HG03460 (cell line): ENCODE results near the gene PCDHB15.
"Not testable (repeated sequence)": the region's sequence is repeated elsewhere in the genome, so short reads cannot be mapped to it uniquely, and the experiment has no call there.

ENCODE experiments used
- ATAC-seq: cut with Tn5 transposase; IDR thresholded peaks from one replicate; pipeline ENCODE4 v1.9.1; 2021; ENCODE audit not compliant: unreplicated experiment

PCDHB15 gene

GRCh38 chr5:141245250-141245717 lies at the start of gene PCDHB15:
Gene PCDHB15, plus strand, starts transcription at chr5:141245395. Its CDS starts 184 bp downstream, at chr5:141245579.
- ATAC-seq = no peak

DNA sequence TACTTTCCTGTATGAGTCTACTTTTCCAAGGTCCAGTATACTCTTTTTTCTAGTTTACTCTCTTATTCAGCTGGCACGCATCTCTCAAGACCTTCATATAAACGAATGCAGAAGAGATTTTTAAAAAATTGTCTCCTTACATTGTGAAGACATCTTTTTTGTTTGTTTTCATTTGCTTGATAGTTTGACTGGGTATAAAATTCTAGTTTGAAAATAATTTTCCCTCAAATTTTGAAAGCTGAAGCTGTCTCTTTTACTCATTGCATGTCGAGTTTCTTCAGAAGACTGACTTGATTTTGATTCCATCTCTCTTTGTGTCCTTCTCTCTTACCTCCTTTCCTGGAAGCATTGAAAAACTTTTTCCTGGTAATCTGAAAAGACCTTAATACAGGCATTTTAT lies 48.8 kb upstream of the PCDHB15 start:
- no peak for ATAC-seq

DNA sequence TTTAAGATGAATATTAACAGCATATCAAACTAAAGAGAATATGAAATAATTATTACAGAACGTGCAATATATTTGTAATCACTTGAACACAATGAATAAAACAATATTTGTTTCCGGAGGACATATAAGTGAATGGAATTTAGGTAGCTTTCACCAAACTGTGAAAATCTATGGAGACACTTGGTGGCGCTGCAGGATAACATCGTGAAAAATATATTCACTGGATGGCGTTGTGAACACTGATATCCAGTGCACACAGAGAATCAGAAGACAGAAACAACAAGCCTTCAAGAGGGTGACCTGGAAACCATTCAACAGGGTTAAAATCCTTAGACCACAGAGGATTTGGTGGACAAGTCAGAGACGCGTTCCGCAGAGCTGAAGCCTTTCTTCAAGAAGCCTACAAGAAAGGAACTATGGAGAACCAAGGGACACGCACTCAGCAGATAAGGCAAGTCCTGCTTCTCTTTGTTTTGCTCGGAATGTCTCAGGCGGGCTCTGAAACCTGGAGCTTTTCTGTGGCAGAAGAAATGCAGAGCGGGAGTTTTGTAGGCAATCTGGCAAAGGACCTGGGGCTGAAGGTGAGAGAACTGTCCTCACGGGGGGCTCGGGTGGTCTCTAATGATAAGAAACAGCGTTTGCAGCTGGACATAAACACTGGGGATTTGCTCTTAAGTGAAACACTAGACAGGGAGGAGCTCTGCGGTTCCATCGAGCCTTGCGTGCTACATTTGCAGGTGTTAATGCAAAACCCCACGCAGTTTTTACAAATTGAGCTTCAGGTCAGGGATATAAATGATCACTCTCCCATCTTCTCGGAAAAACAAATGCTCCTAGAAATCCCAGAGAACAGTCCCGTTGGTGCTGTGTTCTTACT lies 45.6 kb upstream of the PCDHB15 start, which contains the start of gene PCDHB11:
PCDHB11 (plus strand) TSS at position 269 of the 877 bp plus-strand sequence; CDS start at position 417, 148 bp downstream.
- no peak for ATAC-seq

- ATAC-seq = not testable (repeated sequence)
These were observed 44.1 kb upstream of the PCDHB15 start for GRCh38 chr5:141201126-141201525.

- ATAC-seq = not testable (repeated sequence)
These were observed 43.5 kb upstream of the PCDHB15 start for GRCh38 chr5:141201646-141202045.

DNA sequence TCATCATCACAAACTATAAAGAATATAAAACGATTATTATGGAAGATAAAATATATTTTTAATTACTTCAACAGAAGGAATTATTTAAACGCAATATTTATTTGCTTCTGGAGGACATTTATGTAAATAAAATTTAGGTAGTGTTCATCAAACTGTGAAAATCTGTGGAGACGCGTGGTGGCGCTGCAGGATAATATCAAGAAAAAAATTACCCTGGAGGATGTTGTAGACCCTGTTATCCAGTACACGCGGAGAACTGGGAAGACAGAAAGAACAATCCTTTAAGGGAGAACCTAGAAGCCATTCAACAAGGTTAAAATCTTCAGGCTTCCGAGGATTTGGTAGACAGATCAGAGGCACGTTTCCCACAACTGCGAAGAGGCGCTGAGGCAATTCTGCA lies 36.7 kb upstream of the PCDHB15 start, which contains the start of gene PCDHB12:
PCDHB12 (plus strand) TSS at position 242 of the 400 bp plus-strand sequence. CDS start 189 bp downstream, outside the sequence.
- ATAC-seq = no peak

GRCh38 chr5:141210281-141210680 lies 34.9 kb upstream of the PCDHB15 start:
- ATAC-seq = not testable (repeated sequence)

DNA sequence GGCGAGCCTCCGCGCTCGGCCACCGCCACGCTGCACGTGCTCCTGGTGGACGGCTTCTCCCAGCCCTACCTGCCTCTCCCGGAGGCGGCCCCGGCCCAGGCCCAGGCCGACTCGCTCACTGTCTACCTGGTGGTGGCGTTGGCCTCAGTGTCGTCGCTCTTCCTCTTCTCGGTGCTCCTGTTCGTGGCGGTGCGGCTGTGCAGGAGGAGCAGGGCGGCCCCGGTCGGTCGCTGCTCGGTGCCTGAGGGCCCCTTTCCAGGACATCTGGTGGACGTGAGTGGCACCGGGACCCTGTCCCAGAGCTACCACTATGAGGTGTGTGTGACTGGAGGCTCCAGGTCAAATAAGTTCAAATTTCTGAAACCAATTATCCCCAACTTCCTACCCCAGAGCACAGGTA lies 34.3 kb upstream of the PCDHB15 start:
- ATAC-seq = not testable (repeated sequence)

- not testable (repeated sequence) for ATAC-seq
These were observed 31.4 kb upstream of the PCDHB15 start, which contains the start of gene PCDHB13 for GRCh38 chr5:141213656-141214339. Gene PCDHB13, plus strand, starts transcription at chr5:141213919. Its CDS starts 205 bp downstream, at chr5:141214124.

- ATAC-seq = not testable (repeated sequence)
These were observed 30.6 kb upstream of the PCDHB15 start for GRCh38 chr5:141214583-141214982.

DNA sequence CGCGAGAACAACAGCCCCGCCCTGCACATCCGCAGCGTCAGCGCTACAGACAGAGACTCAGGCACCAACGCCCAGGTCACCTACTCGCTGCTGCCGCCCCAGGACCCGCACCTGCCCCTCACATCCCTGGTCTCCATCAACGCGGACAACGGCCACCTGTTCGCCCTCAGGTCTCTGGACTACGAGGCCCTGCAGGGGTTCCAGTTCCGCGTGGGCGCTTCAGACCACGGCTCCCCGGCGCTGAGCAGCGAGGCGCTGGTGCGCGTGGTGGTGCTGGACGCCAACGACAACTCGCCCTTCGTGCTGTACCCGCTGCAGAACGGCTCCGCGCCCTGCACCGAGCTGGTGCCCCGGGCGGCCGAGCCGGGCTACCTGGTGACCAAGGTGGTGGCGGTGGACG lies 29.7 kb upstream of the PCDHB15 start:
- not testable (repeated sequence) for ATAC-seq

DNA sequence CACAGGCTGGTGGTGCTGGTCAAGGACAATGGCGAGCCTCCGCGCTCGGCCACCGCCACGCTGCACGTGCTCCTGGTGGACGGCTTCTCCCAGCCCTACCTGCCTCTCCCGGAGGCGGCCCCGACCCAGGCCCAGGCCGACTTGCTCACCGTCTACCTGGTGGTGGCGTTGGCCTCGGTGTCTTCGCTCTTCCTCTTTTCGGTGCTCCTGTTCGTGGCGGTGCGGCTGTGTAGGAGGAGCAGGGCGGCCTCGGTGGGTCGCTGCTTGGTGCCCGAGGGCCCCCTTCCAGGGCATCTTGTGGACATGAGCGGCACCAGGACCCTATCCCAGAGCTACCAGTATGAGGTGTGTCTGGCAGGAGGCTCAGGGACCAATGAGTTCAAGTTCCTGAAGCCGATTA lies 29.2 kb upstream of the PCDHB15 start:
- ATAC-seq = not testable (repeated sequence)

DNA sequence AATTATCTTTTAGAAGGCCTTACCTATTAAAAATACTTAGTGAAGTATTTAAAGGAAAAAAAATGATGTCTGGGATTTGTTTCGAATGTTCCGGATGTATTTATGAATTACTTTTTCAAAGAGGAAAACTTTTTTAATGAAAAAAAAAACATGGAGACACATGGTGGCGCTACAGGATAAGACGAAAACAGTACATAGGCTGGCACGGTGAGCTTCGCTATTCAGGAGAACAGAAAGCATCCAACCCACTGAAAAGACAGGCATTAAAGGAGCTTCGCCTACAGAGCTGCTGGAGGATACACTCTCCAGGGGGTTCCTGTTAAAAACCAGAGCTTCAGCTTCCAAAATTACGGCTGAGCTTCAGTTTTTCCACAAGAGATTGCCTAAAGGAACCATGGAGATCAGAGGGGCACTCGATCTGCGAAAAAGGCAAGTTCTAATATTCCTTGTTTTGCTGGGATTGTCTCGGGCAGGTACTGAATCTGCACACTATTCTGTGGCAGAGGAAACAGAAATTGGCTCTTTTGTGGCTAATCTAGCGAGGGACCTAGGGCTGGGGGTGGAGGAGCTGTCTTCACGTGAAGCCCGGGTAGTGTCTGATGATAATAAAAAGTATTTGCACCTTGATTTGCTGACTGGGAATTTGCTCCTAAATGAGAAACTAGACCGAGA lies 21.9 kb upstream of the PCDHB15 start, which contains the start of gene PCDHB14:
PCDHB14 (plus strand) TSS at position 232 of the 672 bp plus-strand sequence; CDS start at position 395, 163 bp downstream.
- ATAC-seq = no peak

DNA sequence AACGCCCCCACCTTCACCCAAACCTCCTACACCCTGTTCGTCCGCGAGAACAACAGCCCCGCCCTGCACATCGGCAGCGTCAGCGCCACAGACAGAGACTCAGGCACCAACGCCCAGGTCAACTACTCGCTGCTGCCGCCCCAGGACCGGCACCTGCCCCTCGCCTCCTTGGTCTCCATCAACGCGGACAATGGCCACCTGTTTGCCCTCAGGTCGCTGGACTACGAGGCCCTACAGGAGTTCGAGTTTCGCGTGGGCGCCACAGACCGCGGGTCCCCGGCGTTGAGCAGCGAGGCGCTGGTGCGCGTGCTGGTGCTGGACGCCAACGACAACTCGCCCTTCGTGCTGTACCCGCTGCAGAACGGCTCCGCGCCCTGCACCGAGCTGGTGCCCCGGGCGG lies 20.4 kb upstream of the PCDHB15 start:
- not testable (repeated sequence) for ATAC-seq

GRCh38 chr5:141225421-141225820 lies 19.8 kb upstream of the PCDHB15 start:
- ATAC-seq = not testable (repeated sequence)

DNA sequence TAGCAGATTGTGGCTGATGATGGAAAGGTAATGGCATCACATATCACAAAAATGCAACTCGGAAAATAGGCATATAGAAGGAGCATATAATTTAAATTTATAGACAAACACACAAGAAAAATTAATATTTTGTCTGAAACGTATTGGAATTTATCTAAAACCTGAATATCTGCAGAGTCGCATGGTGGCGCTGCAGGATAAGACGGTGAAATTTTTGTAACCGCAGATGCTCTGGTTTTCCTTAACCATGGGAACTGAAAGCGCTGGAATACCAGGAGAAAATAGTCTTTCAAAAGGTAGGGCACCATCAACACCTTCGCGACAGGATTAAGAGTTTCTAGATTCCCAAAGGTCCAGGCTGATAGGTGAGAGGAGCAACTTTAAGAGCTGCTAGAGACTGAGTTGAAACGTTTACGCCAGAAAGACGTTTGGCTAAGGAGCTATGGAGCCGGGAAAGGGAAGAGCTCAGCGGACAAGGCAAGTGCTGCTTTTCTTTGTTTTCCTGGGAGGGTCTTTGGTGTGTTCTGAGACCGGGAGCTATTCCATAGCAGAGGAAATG lies 11.0 kb upstream of the PCDHB15 start:
- ATAC-seq = no peak

- not testable (repeated sequence) for ATAC-seq
These were observed 9.3 kb upstream of the PCDHB15 start for GRCh38 chr5:141235922-141236321.

- no peak for ATAC-seq
These were observed 8.5 kb upstream of the PCDHB15 start for GRCh38 chr5:141236516-141237313.

GRCh38 chr5:141241496-141241895 lies 3.7 kb upstream of the PCDHB15 start:
- ATAC-seq = no peak

DNA sequence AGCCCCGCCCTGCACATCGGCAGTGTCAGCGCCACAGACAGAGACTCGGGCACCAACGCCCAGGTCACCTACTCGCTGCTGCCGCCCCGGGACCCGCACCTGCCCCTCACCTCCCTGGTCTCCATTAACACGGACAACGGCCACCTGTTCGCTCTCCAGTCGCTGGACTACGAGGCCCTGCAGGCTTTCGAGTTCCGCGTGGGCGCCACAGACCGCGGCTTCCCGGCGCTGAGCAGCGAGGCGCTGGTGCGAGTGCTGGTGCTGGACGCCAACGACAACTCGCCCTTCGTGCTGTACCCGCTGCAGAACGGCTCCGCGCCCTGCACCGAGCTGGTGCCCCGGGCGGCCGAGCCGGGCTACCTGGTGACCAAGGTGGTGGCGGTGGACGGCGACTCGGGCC lies 1.8 kb downstream of the PCDHB15 start:
- ATAC-seq = not testable (repeated sequence)
